GM12875 (cell line): ENCODE data around the gene SH3PXD2A.

Experiments
- H3K4me3 ChIP-seq: one replicate; pipeline ENCODE4 v1.5.1; 2011; ENCODE audit warnings: low read depth, low read length, control low read depth
- CTCF ChIP-seq: IDR thresholded peaks from 2 replicates; pipeline ENCODE4 v1.5.1; 2011; ENCODE audit warnings: low read depth, mild to moderate bottlenecking, control low read depth, inconsistent platforms, low read length, moderate library complexity, borderline replicate concordance; ENCODE audit not compliant: insufficient read depth

SH3PXD2A gene

GRCh38 chr10:103780242-103781149, 74.9 kb downstream of the SH3PXD2A start:
- H3K4me3 ChIP-seq, result no peak overlapping the region
- TF ChIP-seq CTCF, result no peak

- H3K4me3 ChIP-seq, result no peak overlapping the region
- TF ChIP-seq CTCF, result no peak
Observed at GRCh38 chr10:103778358-103779139, 76.8 kb downstream of the SH3PXD2A start.

GRCh38 chr10:103776878-103777591, 78.3 kb downstream of the SH3PXD2A start:
- H3K4me3 ChIP-seq, result no peak overlapping the region
- no peak for TF ChIP-seq CTCF

- TF ChIP-seq CTCF, result no peak
Observed at GRCh38 chr10:103775776-103776175, 79.6 kb downstream of the SH3PXD2A start.

GRCh38 chr10:103772846-103773245, 82.5 kb downstream of the SH3PXD2A start:
- peak overlapping the region; percentile 50 for H3K4me3 ChIP-seq

More at GRCh38 chr10:103775776-103776175, 79.6 kb downstream of the SH3PXD2A start:
- H3K4me3 ChIP-seq, result no peak overlapping the region

GRCh38 chr10:103772096-103772845, 83.1 kb downstream of the SH3PXD2A start:
- TF ChIP-seq CTCF, result no peak
- peak overlapping the region; percentile 50 for H3K4me3 ChIP-seq
